Stimulated activated CD8-positive, alpha-beta memory T cell treated with anti-CD3 and anti-CD28 coated beads, Interleukin-15, amount 100 ng/mL, for 24 hours (primary cell): ENCODE results near the gene DUSP28.
A peak's percentile ranks its signal among the peaks of the same experiment; 100 is the strongest.
"Not testable (repeated sequence)": the region's sequence is repeated elsewhere in the genome, so short reads cannot be mapped to it uniquely, and the experiment has no call there.

Source experiments
- DNase-seq: peaks from one replicate; pipeline ENCODE4 v3.0.0-alpha.2; 2020; ENCODE audit warnings: low read depth

Gene DUSP28

DNA sequence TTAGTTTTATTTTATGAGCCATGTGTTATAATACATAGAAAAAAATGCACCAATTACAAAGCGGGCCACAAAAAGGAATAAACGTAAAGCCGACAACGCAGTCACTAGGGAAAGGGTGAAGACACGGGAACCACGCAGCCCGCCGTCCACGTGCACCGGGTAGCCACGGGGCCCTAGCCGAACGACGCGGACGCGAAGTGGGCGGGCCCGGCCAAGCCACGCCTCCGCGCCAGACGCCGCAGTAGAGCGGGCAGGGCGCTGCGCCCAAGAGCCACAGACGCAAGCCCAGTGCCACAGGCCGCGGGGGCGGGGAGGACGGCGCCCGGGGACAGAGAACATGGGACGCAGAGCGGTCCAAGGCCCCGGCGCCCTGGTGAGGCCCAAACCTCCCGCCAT, at the start of gene DUSP28:
DUSP28 (plus strand) TSS at position 274 of the 396 bp plus-strand sequence. CDS start 328 bp downstream, outside the sequence.
- peak; percentile 88 for DNase-seq

DNA sequence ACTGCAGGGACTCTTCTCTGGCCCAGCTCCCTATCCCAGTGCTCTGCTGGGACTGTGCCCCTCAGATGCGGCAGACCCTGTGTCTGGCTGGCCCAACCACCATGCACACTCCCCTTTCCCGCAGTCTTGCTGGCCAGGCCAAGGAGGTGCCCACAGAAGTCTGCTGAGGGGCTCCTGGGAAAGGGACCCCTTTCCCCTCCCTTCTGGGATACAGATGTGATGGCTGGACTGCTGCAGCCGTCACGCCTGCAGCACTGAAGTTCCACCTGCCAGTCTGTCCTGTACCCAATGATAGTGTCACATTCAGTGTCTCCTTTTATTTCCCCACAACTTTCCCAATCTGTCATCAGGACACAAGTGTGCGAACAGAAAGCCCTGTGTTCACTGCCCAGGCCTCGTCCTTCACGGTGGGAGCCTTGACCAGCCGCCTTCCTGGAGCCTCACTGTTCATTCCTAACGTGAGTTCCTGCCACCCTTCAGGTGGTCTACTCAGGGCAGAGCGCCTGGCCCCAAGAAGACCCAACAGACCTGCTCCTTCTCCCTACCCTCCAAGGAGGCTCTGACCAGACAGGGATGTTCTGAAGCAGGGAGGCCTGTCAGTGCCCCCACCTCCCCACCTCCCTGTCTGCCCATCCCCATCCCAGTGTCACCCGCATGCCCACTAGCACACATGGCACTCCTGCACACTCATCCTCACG, 49.5 kb upstream of the DUSP28 start:
- DNase-seq, result no peak

GRCh38 chr2:240511351-240512108, 48.6 kb upstream of the DUSP28 start:
- no peak for DNase-seq

DNA sequence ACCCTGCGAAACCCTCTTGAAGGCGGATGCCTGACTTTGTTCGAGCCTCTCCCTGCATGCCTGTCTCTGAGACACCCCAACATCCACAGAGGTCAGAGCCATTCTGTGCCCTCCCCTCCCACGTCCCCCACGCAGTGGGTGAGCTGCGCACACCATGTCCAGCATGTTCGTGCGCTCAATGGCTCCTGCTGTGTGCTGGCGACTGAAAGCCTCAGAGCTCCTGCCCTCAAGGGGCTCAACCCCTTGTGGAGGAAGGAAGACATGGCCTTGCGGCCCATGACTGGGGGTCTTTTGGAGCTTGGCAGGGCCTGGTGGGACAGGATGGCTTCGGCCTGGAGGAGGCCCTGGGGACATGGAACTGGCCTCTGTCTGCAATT, 48.1 kb upstream of the DUSP28 start:
- DNase-seq, result no peak

DNA sequence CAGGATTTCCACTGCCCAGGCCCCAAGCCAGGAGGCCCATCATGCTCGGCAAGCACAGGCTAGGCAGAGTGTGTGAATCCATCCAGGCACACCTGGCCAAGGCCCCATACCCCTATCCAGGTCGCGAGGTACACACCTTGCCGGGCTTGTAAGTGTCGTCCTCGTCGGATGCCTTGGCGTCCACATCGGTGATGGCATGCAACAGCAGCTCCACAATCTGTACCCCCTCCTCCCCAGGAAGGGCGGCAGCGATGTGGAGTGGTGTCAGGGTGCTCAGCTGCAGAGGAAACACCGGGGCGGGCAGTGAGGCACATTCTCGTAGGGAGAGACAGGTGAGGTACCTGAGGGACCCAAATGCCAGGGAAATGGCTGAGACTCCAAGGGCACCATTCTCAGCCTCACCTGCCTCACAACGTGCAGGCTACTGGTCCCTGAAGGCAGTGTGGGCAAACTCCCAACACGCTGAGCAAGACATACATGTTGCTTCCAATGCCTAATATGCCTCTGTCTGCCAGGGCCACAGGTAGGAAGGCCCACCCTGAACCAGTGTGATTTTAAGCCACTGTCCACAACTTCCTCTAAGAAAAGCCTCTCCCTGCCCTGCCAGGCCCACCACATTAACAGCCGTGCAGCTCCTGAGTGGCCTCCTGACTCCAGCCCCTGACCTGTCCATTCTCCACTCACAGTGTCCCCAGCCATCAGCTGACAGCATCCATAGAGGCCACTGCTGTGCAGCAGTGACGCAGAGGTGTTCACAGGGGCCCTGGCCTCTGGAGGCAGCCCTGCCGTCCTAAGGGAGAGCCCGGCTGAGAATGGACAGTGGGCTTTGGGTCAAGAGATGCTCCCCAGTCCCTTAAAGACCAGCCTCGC, 47.3 kb upstream of the DUSP28 start:
- no peak for DNase-seq

DNA sequence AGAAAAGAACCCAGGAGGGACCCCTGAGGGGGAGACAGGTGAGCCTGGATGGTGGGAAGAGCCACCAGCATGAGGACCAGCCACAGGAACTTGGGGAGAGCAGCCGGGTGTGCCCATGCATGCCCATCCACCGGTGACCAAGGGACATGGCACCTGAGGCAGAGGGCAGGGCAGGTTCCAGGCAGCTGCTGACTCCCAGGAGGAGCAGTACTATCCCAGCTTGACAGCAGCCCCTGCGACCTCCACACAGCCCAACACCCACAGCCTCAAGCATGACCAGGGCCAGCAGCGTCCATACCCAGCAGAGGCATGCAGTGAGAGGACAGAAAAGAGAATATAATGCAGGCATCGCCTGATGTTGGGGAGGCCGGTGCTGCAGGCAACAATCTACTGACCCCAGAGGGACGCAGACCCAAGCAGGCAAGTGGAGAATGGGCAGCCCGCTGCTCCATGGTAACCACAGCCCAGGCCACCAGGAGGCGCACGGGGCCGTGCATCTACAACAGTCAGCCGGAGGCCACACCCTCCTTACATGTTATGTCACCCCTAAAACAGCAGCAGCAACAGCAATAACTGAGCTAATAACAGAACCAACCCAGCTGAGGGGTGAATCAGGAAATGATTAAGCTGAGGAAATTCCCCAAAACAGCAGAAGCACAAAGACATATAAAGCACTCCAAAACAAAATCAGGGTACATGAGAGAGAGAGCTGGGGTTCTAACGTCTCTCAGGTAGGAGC, 46.4 kb upstream of the DUSP28 start:
- DNase-seq, result peak; percentile 64

DNA sequence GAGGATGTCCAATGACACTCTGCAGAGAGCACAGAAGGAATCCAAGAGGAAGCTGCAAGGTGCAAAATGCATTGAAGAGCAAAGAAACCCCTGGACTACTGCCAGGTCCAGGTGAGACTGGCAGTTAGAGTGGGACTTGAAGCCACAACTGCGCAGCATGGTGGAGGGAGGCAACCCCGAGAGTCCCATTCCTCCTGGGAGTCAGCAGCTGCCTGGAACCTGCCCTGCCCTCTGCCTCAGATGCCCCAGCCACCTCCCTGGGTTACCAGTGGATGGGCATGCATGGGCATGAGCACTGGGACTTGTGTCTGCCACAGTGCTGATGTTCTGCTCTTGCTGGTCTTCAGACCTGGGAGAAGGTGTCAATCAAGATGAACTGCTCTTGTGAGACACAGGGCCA, 45.5 kb upstream of the DUSP28 start:
- DNase-seq, result no peak

GRCh38 chr2:240517342-240517741, 42.8 kb upstream of the DUSP28 start:
- no peak for DNase-seq

- no peak for DNase-seq
These were observed 41.2 kb upstream of the DUSP28 start for GRCh38 chr2:240518981-240519380.

DNA sequence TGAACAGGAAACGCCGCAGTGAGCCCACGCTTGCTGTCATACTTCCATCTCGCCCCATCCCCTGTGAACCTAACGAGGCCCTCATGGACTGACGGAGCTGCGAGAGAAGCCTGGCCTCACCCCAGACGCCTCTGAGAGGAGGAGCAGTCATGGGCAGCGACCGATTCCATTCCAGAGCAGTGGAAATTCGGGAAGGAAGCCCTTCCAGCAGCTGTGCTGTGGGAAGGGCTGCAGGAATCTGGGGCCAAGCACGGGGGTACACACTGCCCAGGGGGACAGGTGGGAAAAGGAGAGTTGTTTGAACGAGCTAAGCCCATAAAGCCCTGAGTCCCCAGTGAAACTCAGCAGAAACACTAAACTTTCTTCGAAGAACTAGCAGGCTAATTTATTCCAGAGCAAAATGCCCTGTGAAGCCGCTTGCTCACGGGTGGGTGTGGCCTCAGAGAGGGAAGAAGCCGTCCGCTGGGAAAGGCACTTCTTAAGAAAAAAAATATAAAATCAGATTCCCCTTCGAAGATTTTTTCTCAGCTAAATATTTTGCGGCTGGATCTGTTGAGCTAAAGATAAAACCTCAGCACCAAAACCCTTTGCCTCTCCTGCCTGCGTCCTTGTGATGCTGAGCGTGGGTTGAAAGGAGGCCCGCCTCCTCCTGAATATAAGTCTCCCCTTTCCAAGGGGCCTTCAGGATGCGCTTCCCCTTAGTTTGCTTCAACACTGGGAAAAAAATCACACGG, 40.6 kb upstream of the DUSP28 start:
- no peak for DNase-seq

DNA sequence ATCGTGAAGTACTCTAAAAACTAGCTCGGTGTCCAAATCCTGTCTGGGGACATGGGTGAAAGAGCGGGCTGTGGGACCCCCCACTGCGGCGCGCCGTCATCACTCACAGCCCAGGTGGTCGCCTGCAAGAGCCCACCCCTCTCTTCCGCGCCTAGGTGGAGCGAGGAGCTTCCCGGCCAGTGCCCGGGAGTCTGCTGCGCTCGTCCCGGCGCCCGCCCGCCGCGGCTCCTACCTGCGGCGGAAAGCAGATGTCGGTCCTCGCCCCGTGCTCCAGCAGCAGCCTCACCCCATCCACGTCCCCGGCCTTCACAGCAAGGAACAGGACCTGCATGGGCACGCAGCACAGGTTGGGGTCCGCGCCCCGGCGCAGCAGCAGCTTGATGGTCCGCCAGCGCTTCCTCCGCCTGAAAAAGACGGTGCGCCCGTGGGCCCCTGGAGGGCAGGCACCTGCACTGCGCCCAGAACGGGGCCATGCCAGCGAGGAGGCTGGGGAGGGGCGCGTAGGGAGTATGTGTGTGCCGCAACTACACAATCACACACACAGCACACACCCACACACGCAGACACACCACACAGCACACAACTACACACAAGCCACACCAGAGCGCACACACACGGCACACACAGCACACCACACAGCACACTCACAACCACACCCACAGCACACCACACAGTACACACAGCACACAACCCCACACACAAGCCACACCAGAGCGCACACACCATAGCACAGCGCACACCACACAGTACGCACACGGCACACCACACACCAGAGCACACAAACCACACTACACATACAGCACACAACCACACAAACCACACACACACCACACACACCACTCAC, 39.8 kb upstream of the DUSP28 start:
- no peak for DNase-seq

- no peak for DNase-seq
These were observed 39.2 kb upstream of the DUSP28 start for GRCh38 chr2:240520974-240521350.

DNA sequence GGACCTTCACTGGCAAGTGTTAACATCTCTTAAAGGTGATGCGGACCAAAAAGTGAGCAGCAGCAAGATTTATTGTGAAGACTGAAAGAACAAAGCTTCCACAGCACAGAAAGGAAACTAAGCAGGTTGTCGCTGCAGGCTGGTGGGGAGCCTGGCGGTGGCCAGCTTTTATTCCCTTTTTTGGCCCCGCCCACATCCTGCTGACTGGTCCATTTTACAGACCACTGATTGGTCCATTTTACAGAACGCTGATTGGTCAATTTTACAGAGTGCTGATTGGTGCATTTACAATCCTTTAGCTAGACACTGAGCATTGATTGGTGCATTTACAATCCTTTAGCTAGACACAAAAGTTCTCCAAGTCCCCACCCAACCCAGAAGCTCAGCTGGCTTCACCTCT, 38.3 kb upstream of the DUSP28 start:
- not testable (repeated sequence) for DNase-seq

DNA sequence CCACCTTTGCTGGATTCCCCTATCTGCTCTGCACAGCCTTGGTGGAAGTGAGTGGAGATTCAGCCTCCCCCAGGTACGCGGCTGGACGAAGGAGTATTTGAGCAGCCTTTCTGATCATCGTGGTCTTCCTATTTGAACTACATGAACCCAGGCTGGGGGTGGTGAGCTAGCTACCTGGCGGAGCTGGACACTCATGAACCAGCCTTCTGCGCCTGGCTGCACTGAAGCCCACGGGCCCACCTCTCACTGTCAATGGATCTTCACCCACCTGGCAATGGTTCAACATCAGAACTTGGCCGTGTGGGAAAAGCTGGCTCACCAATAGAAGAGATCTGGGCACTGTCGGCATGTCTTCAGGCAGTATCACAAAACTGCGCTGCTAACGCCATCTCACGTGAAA, 37.8 kb upstream of the DUSP28 start:
- DNase-seq, result no peak

GRCh38 chr2:240523451-240524281, 36.5 kb upstream of the DUSP28 start:
- DNase-seq, result no peak

DNA sequence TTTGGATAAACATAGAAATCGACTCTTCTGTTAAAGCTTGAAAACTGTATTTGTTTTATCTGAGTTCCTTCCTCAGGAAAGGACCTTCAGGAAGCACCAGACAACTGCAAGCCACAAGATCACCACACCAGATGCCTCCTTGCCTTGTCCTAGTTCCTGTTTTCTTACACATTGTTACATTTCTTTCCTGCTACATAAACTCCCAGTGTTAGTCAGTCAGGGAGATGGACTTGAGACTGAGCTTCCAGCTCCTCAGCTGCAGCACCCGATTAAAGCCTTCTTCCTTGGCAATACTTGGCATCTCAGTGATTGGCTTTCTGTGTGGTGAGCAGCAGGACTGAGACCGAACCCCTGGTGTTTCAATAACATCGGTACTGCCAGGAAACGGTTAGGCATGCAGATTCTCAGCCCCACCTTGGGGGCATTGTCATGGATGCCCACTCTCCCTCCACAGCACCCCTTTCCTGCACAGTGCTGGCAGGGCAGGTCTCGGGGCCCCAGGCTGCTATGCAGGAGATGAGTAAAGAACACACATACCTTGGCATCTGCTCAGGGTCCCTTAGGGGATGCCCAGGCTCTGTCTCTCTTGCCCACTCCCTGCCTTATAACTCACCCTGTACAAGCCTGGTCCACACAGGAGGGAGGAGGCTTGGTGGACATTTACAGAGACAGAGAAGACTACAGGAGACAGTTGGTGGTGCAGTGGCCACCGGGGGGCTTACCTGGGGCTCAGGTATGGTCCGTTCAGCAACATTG, 35.0 kb upstream of the DUSP28 start:
- no peak for DNase-seq

DNA sequence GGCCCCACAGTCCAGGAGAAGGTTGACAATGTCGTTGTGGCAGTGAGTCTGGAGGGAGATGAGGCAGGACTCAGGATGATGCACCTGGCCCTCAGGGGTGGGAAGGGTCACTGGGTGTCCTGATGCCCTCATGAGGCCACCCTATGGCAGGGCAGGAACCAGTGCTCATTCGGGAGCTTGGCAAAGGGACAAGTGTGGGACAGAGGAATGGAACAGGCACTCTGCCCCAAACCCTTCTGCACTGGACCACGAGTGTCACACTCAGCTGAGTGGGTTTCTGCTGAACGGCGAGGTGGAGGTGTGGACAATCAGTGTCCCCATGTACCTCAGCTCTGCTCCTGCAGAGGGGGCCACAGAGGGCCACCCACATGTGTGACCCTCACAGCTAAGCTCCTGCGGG, 34.4 kb upstream of the DUSP28 start:
- DNase-seq, result no peak

DNA sequence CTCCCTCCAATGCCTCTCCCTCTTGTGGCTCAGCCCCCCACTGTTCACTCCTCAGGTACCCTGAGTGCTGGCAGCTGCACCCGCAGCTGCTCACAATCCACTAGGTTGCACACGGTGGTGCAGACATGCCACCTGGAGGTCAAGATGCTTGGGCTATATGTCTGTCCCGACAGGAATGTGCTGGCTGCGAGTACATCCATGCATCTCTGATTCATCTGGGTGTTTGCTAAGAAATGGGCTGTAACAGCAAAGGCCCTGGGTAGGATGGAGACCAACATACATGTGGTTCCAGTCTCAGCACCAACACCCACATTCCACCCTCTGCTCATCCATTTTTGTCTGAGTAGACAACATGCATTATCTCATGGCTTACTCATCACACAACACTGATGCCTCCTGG, 33.6 kb upstream of the DUSP28 start:
- DNase-seq, result no peak
